ENCODE measurements around the gene C1QL1. TPM values are rescaled to one million over a fixed set of nuclear protein-coding genes. Genes with fewer than 3 reads are reported as not detected.

Gene C1QL1
- total RNA-seq, 1 experiment from 2014 or later: 8.6 TPM

DNA sequence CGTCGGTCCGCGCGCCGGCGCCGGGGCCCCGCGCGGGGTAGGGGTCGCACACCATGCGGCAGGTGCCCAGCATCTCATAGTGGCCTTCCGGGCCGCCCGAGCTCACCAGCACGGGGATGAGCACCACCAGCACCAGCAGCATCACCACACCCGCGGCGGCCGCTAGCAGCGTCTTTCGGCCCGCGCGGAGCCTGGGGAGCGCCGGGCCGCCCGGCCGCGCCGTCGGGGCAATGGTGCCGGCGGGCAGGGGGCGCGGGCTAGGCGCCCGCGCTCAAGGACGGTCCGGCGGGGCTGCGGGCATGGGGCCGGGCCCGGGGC, 237 bp downstream of the C1QL1 start:
- no TSS peak for BruUV-seq (replicated peaks)
- CTCF ChIA-PET: interaction anchor here (0.6 kb wide), 1 partner anchor 48 kb away, joined by 3 read pairs; no protein-coding TSS in a partner anchor
- H3K4me1 ChIP-seq (ENCODE audit: insufficient read depth, low read length, poor library complexity, severe bottlenecking): no peaks in the 10 kb centered on the region
- no peaks in the 10 kb centered on the region for H3K9me3 ChIP-seq (ENCODE audit: low read depth, low read length, poor library complexity, severe bottlenecking)
- DNase-seq (ENCODE audit: low spot score): no peak
- no peaks in the 10 kb centered on the region for H3K27me3 ChIP-seq (replicated peaks; ENCODE audit: insufficient read depth, low read depth, low read length, poor library complexity)
- TF ChIP-seq, protein P1, sequence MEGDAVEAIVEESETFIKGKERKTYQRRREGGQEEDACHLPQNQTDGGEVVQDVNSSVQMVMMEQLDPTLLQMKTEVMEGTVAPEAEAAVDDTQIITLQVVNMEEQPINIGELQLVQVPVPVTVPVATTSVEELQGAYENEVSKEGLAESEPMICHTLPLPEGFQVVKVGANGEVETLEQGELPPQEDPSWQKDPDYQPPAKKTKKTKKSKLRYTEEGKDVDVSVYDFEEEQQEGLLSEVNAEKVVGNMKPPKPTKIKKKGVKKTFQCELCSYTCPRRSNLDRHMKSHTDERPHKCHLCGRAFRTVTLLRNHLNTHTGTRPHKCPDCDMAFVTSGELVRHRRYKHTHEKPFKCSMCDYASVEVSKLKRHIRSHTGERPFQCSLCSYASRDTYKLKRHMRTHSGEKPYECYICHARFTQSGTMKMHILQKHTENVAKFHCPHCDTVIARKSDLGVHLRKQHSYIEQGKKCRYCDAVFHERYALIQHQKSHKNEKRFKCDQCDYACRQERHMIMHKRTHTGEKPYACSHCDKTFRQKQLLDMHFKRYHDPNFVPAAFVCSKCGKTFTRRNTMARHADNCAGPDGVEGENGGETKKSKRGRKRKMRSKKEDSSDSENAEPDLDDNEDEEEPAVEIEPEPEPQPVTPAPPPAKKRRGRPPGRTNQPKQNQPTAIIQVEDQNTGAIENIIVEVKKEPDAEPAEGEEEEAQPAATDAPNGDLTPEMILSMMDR (conservative IDR thresholded peaks at IDR 0.05; ENCODE audit: low read depth, low read length): no peak
- no peak for TF ChIP-seq EZH2 (IDR thresholded peaks at IDR 0.05; ENCODE audit: borderline replicate concordance, low read depth, low read length, poor library complexity, severe bottlenecking)
- H3K4me3 ChIP-seq (ENCODE audit: low read depth, low read length, poor library complexity, severe bottlenecking): peak overlapping the region; percentile 41
- intact Hi-C loops (cut with micrococcal nuclease; ENCODE audit: unreplicated experiment): no loop called here
- POLR2A ChIA-PET (ENCODE audit: low non-redundant PET): no interaction called here
- no peak overlapping the region for H3K27ac ChIP-seq (ENCODE audit: low read depth, low read length, poor library complexity, severe bottlenecking)
- no peaks in the 10 kb centered on the region for H3K36me3 ChIP-seq (ENCODE audit: insufficient read depth, low read length, poor library complexity, severe bottlenecking)

DNA sequence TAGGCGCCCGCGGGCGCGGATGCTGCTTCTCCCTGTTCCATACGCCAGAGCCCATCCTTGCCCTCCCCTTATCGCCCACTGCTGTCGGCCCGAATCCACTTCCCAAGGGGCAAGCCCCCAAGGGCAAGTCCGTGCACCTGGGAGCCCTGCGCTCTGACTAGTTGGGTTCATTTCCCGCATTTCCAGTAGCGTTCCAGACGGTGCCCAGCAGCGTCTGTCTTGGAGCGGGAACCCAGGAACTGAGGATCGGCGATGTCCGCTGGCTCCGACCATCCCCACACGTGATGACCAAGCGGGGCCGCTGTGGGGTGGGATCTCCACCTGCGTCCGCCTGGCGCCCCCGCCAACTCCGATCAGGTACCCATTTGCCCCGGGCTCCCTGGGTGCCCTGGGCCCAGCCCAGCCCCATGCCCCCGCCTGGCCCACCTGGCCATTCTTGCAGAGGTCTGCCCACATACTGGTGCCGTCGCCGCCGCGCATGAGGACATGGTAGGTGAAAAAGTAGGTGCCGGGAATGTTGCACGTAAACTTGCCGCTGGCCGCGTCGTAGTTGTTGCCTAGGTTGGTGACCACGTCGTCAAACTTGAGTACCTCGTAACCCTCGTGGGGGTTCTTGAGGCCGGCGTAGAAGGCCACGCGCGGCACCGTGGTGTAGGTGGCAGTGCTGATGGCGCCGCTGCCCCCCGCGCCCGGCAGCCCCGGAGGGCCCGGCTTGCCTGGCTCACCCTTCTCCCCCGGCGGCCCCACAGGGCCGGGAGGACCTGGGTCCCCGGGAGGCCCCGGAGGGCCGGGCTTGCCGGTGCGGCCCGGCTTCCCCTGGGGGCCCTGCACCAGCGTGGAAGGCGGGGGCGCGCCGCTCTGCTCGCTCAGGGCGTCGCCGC, 837 bp downstream of the C1QL1 start:
- intact Hi-C loops (cut with micrococcal nuclease; ENCODE audit: unreplicated experiment): no loop called here
- TF ChIP-seq, protein P1 (conservative IDR thresholded peaks at IDR 0.05; ENCODE audit: low read depth, low read length): no peak
- no peak for TF ChIP-seq EZH2 (IDR thresholded peaks at IDR 0.05; ENCODE audit: borderline replicate concordance, low read depth, low read length, poor library complexity, severe bottlenecking)
- Histone ChIP-seq H3K4me1 (ENCODE audit: insufficient read depth, low read length, poor library complexity, severe bottlenecking) (no peaks in the 10 kb centered on the region), H3K27ac (ENCODE audit: low read depth, low read length, poor library complexity, severe bottlenecking) (no peak overlapping the region), H3K4me3 (ENCODE audit: low read depth, low read length, poor library complexity, severe bottlenecking) (peak overlapping the region; percentile 41), H3K27me3 (replicated peaks; ENCODE audit: insufficient read depth, low read depth, low read length, poor library complexity) (no peaks in the 10 kb centered on the region), H3K36me3 (ENCODE audit: insufficient read depth, low read length, poor library complexity, severe bottlenecking) (no peaks in the 10 kb centered on the region), H3K9me3 (ENCODE audit: low read depth, low read length, poor library complexity, severe bottlenecking) (no peaks in the 10 kb centered on the region)
- ChIA-PET CTCF (no interaction called here), POLR2A (ENCODE audit: low non-redundant PET) (no interaction called here)
- BruUV-seq (replicated peaks): no TSS peak
- no peak for DNase-seq (ENCODE audit: low spot score)

DNA sequence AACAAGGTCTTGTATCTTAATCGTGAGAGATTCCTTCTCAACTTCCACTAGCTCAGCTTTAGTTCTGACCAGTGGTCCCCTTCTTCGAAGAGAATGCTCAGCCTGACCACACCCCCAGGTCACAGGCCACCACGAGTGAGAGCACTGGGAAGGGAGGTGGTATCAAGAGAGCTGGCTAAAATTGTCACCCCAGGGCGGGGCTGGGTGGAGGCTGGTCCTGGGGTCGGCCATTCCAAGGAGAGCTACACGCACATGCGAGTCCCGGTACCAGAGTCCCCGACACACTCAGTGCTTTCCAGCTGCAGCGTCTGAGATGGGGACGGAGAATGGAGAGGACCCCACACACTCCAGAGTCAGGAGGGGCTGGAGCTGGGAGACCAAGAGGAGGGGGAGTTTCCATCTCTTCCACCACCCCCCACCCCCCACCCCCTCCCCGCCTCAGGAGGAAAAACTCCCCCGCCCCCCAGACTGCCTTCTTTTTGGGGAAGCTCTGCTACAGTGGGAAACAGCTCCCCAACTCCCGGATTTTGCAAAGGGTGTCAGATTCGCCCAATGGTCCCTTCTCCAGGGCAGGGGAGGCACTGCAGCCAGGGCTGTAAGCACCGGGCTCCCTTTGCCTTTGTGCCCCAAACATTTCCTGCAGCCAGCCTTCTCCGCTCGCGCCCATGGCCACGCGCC, 1.6 kb downstream of the C1QL1 start:
- H3K36me3 ChIP-seq (ENCODE audit: insufficient read depth, low read length, poor library complexity, severe bottlenecking): no peaks in the 10 kb centered on the region
- intact Hi-C loops (cut with micrococcal nuclease; ENCODE audit: unreplicated experiment): no loop called here
- H3K9me3 ChIP-seq (ENCODE audit: low read depth, low read length, poor library complexity, severe bottlenecking): no peaks in the 10 kb centered on the region
- no peaks in the 10 kb centered on the region for H3K4me1 ChIP-seq (ENCODE audit: insufficient read depth, low read length, poor library complexity, severe bottlenecking)
- no peak overlapping the region for H3K4me3 ChIP-seq (ENCODE audit: low read depth, low read length, poor library complexity, severe bottlenecking)
- no peak for TF ChIP-seq EZH2 (IDR thresholded peaks at IDR 0.05; ENCODE audit: borderline replicate concordance, low read depth, low read length, poor library complexity, severe bottlenecking)
- TF ChIP-seq, protein P1 (conservative IDR thresholded peaks at IDR 0.05; ENCODE audit: low read depth, low read length): no peak
- ChIA-PET POLR2A (ENCODE audit: low non-redundant PET) (no interaction called here), CTCF (no interaction called here)
- no peaks in the 10 kb centered on the region for H3K27me3 ChIP-seq (replicated peaks; ENCODE audit: insufficient read depth, low read depth, low read length, poor library complexity)
- no TSS peak for BruUV-seq (replicated peaks)
- DNase-seq (ENCODE audit: low spot score): no peak
- no peak overlapping the region for H3K27ac ChIP-seq (ENCODE audit: low read depth, low read length, poor library complexity, severe bottlenecking)

Measured in A673 (cell line).